ENCODE results near the gene LIX1L.

Gene LIX1L

DNA sequence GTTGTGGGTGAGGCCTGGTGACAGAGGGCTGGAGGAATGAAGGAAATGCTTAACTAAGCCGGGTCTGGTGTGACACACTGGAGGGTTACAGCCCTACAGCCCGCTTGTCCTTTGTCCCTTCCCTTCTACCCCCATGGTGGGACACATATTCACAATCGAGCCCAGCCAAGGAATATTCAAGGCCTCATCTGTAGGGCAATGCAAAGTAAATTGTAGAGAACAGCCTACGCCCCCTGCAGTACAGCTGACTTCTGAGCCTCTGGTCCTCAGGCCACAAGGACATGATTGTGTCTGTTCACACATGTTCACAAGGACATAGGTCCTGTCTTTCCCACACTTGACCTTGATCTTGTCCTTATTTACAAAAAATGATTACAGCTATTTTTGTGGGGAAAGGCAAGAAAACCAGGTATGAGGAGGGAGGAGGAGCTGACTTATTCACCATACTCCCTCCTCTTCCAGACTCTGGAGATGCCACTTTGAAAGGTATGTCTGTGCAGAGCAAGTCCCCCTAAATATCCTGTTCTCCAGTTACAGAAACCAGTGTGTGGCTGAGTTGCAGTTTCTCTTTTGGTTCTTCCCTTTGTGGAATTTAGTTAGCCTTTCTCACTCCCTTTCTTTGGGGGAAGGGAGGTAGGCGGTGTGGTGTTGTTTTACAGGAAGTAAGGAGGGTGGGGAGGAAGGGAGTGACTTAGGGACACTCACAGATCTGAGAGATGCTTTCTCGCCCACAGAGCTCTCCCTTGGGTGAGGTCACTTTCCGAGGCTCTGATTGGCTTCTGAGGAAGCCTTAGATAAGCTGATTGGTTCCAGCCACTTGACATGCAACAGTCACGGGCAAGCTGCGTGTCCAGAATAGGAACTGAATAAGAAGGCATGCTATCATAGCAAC is 21.3 kb upstream of the LIX1L start:
- 22% methylated on average over 7 of the region's 9 CpGs for WGBS (ENCODE audit: insufficient coverage)
- H3K4me1 ChIP-seq (ENCODE audit: control extremely low read depth in 1 of 4, control insufficient read depth in 4 of 4, insufficient read depth in 4 of 4, low read length in 3 of 4): peaks cover 34 to 53% (median 46%) of the 10 kb centered on the region in 4 experiments

DNA sequence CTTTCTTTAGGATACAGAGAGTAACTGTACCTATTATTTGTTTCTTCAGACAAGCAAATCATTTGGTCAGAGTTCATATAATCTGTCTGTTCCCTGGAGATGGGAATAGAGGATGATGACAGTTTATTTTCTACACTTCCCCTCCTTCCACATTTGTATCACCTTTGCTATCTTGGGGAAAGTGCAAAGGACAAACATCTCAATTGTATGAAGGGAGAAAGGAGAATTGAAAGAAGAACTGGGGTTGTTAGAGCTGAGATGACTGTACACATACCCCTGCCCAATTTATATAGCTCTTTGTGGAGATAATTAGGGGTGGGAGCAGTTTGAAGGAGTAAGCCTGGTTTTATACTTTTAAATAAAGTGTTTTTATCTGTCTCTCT is 20.6 kb upstream of the LIX1L start:
- H3K4me3 ChIP-seq (ENCODE audit: control insufficient read depth in 1 of 7, extremely low read depth in 1 of 7, insufficient read depth in 4 of 7, low read depth in 2 of 7, low read length in 6 of 7): peak overlapping the region in 3 of 7 experiments; percentile 28 to 40 (median 39)

More for the DNA sequence above, 21.3 kb upstream of the LIX1L start:
- Histone ChIP-seq H3K36me3 (ENCODE audit: control insufficient read depth in 4 of 4, insufficient read depth in 4 of 4, low read length in 3 of 4) (peaks cover 0 to 6% (median 3%) of the 10 kb centered on the region in 4 experiments), H3K27me3 (replicated peaks in 2 of 5; ENCODE audit: control insufficient read depth in 4 of 5, insufficient read depth in 5 of 5, low read length in 4 of 5) (no peaks in the 10 kb centered on the region), H3K27ac (ENCODE audit: insufficient read depth in 1 of 2, low read depth in 1 of 2, low read length in 2 of 2, poor library complexity in 1 of 2, severe bottlenecking in 2 of 2) (peak overlapping the region; percentile 77 to 94), H3K4me3 (ENCODE audit: control insufficient read depth in 1 of 7, extremely low read depth in 1 of 7, insufficient read depth in 4 of 7, low read depth in 2 of 7, low read length in 6 of 7) (peak overlapping the region in 6 of 7 experiments; percentile 23 to 50 (median 34)), H3K9me3 (ENCODE audit: control extremely low read depth in 1 of 5, control insufficient read depth in 4 of 5, insufficient read depth in 2 of 5, low read depth in 1 of 5, low read length in 4 of 5) (no peaks in the 10 kb centered on the region)
- ChIA-PET POLR2A (interaction anchor here (0.8 to 2.7 kb wide), 6 partner anchors 17 to 61 kb away, joined by 4 to 10 read pairs (median 4); partner anchors contain the start of genes LIX1L, PEX11B and TXNIP), CTCF (interaction anchor here (1.0 to 10.6 kb wide), 16 partner anchors 11 to 133 kb away, joined by 3 to 242 read pairs (median 10); partner anchors contain the start of genes ANKRD34A, HJV, LIX1L and NUDT17)
- DNase-seq: peak; percentile 94 to 97 (median 97)

GRCh38 chr1:145977486-145978470 is 20.0 kb upstream of the LIX1L start:
- H3K4me1 ChIP-seq (ENCODE audit: control extremely low read depth in 1 of 4, control insufficient read depth in 4 of 4, insufficient read depth in 4 of 4, low read length in 3 of 4): peaks cover 34 to 46% (median 43%) of the 10 kb centered on the region in 4 experiments
- ChIA-PET POLR2A (interaction anchor here (1.1 to 2.7 kb wide), 2 partner anchors 29 to 30 kb away, joined by 6 to 10 read pairs; no protein-coding TSS in a partner anchor), CTCF (interaction anchor here (0.9 to 10.6 kb wide), 20 partner anchors 8 to 131 kb away, joined by 3 to 242 read pairs (median 6); partner anchors contain the start of genes ANKRD34A, NUDT17, PIAS3 and POLR3GL)
- H3K9me3 ChIP-seq (ENCODE audit: control extremely low read depth in 1 of 5, control insufficient read depth in 4 of 5, insufficient read depth in 2 of 5, low read depth in 1 of 5, low read length in 4 of 5): no peaks in the 10 kb centered on the region
- H3K27ac ChIP-seq (ENCODE audit: insufficient read depth in 1 of 2, low read depth in 1 of 2, low read length in 2 of 2, poor library complexity in 1 of 2, severe bottlenecking in 2 of 2): peak overlapping the region in 1 of 2 experiments; percentile 94
- no peaks in the 10 kb centered on the region for H3K27me3 ChIP-seq (replicated peaks in 2 of 5; ENCODE audit: control insufficient read depth in 4 of 5, insufficient read depth in 5 of 5, low read length in 4 of 5)
- WGBS (ENCODE audit: insufficient coverage): 41% methylated on average over 5 of the region's 9 CpGs
- H3K4me3 ChIP-seq (ENCODE audit: control insufficient read depth in 1 of 7, extremely low read depth in 1 of 7, insufficient read depth in 4 of 7, low read depth in 2 of 7, low read length in 6 of 7): peak overlapping the region in 3 of 7 experiments; percentile 28 to 43 (median 31)
- H3K36me3 ChIP-seq (ENCODE audit: control insufficient read depth in 4 of 4, insufficient read depth in 4 of 4, low read length in 3 of 4): peaks cover 0 to 6% (median 3%) of the 10 kb centered on the region in 4 experiments
- peak; percentile 87 to 93 (median 90) for DNase-seq

More for the DNA sequence above, 20.6 kb upstream of the LIX1L start:
- ChIA-PET CTCF (interaction anchor here (1.0 to 10.6 kb wide), 13 partner anchors 10 to 131 kb away, joined by 3 to 242 read pairs (median 11); partner anchors contain the start of genes ANKRD34A, NUDT17, PEX11B and POLR3GL), POLR2A (interaction anchor here (2.7 kb wide), 1 partner anchor 29 kb away, joined by 10 read pairs; no protein-coding TSS in a partner anchor)
- Histone ChIP-seq H3K27me3 (replicated peaks in 2 of 5; ENCODE audit: control insufficient read depth in 4 of 5, insufficient read depth in 5 of 5, low read length in 4 of 5) (no peaks in the 10 kb centered on the region), H3K4me1 (ENCODE audit: control extremely low read depth in 1 of 4, control insufficient read depth in 4 of 4, insufficient read depth in 4 of 4, low read length in 3 of 4) (peaks cover 34 to 51% (median 46%) of the 10 kb centered on the region in 4 experiments), H3K9me3 (ENCODE audit: control extremely low read depth in 1 of 5, control insufficient read depth in 4 of 5, insufficient read depth in 2 of 5, low read depth in 1 of 5, low read length in 4 of 5) (no peaks in the 10 kb centered on the region), H3K27ac (ENCODE audit: insufficient read depth in 1 of 2, low read depth in 1 of 2, low read length in 2 of 2, poor library complexity in 1 of 2, severe bottlenecking in 2 of 2) (peak overlapping the region; percentile 77 to 94), H3K36me3 (ENCODE audit: control insufficient read depth in 4 of 4, insufficient read depth in 4 of 4, low read length in 3 of 4) (peaks cover 0 to 6% (median 3%) of the 10 kb centered on the region in 4 experiments)
- no peak for DNase-seq

- Histone ChIP-seq H3K36me3 (ENCODE audit: control insufficient read depth in 4 of 4, insufficient read depth in 4 of 4, low read length in 3 of 4) (peaks cover 0 to 6% (median 3%) of the 10 kb centered on the region in 4 experiments), H3K27ac (ENCODE audit: insufficient read depth in 1 of 2, low read depth in 1 of 2, low read length in 2 of 2, poor library complexity in 1 of 2, severe bottlenecking in 2 of 2) (no peak overlapping the region), H3K4me1 (ENCODE audit: control extremely low read depth in 1 of 4, control insufficient read depth in 4 of 4, insufficient read depth in 4 of 4, low read length in 3 of 4) (peaks cover 34 to 43% (median 41%) of the 10 kb centered on the region in 4 experiments), H3K4me3 (ENCODE audit: control insufficient read depth in 1 of 7, extremely low read depth in 1 of 7, insufficient read depth in 4 of 7, low read depth in 2 of 7, low read length in 6 of 7) (peak overlapping the region in 1 of 7 experiments; percentile 43), H3K9me3 (ENCODE audit: control extremely low read depth in 1 of 5, control insufficient read depth in 4 of 5, insufficient read depth in 2 of 5, low read depth in 1 of 5, low read length in 4 of 5) (no peaks in the 10 kb centered on the region), H3K27me3 (replicated peaks in 2 of 5; ENCODE audit: control insufficient read depth in 4 of 5, insufficient read depth in 5 of 5, low read length in 4 of 5) (no peaks in the 10 kb centered on the region)
- no peak for DNase-seq
- ChIA-PET POLR2A (interaction anchor here (1.1 kb wide), 1 partner anchor 30 kb away, joined by 6 read pairs; no protein-coding TSS in a partner anchor), CTCF (interaction anchor here (0.9 to 10.6 kb wide), 19 partner anchors 9 to 130 kb away, joined by 3 to 242 read pairs (median 6); partner anchors contain the start of genes ANKRD34A, NUDT17, PIAS3 and POLR3GL)
- 92% methylated on average over 5 of the region's 5 CpGs for WGBS (ENCODE audit: insufficient coverage)
These were observed 19.2 kb upstream of the LIX1L start for GRCh38 chr1:145977016-145977415.

DNA sequence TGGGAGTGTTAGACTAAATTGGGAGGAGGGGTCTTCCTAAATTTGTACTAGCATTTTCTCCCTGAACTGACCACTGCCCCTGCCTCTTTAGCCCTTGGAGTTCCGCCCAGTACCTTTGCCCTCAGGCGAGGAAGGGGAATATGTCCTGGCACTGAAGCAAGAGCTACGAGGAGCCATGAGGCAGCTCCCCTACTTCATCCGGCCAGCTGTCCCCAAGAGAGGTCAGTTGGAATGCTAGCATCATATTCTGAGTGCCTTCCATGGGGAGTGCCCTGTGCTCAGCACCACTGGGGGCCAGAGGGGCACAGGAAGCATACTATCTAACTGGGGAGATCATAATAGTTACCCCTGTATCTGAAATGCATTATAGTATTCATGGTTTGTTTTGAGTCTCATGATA is 17.4 kb upstream of the LIX1L start:
- ChIA-PET POLR2A (no interaction called here), CTCF (interaction anchor here (5.2 to 10.6 kb wide), 3 partner anchors 11 to 37 kb away, joined by 47 to 242 read pairs (median 126); partner anchors contain the start of genes ANKRD34A, POLR3GL and TXNIP)
- 100% methylated on average over 4 of the region's 4 CpGs for WGBS (ENCODE audit: insufficient coverage)

GRCh38 chr1:145974721-145975120 is 16.9 kb upstream of the LIX1L start:
- 93% methylated on average over 7 of the region's 7 CpGs for WGBS (ENCODE audit: insufficient coverage)
- CTCF ChIA-PET: interaction anchor here (5.2 to 10.6 kb wide), 3 partner anchors 11 to 38 kb away, joined by 47 to 242 read pairs (median 126); partner anchors contain the start of genes ANKRD34A, POLR3GL and TXNIP

More for the DNA sequence above, 17.4 kb upstream of the LIX1L start:
- Histone ChIP-seq H3K4me3 (ENCODE audit: control insufficient read depth in 1 of 7, extremely low read depth in 1 of 7, insufficient read depth in 4 of 7, low read depth in 2 of 7, low read length in 6 of 7) (no peak overlapping the region), H3K36me3 (ENCODE audit: control insufficient read depth in 4 of 4, insufficient read depth in 4 of 4, low read length in 3 of 4) (peaks cover 0 to 6% (median 3%) of the 10 kb centered on the region in 4 experiments), H3K4me1 (ENCODE audit: control extremely low read depth in 1 of 4, control insufficient read depth in 4 of 4, insufficient read depth in 4 of 4, low read length in 3 of 4) (peaks cover 28 to 34% (median 34%) of the 10 kb centered on the region in 4 experiments), H3K9me3 (ENCODE audit: control extremely low read depth in 1 of 5, control insufficient read depth in 4 of 5, insufficient read depth in 2 of 5, low read depth in 1 of 5, low read length in 4 of 5) (no peaks in the 10 kb centered on the region), H3K27me3 (replicated peaks in 2 of 5; ENCODE audit: control insufficient read depth in 4 of 5, insufficient read depth in 5 of 5, low read length in 4 of 5) (no peaks in the 10 kb centered on the region), H3K27ac (ENCODE audit: insufficient read depth in 1 of 2, low read depth in 1 of 2, low read length in 2 of 2, poor library complexity in 1 of 2, severe bottlenecking in 2 of 2) (no peak overlapping the region)
- DNase-seq: no peak

More at GRCh38 chr1:145974721-145975120, 16.9 kb upstream of the LIX1L start:
- Histone ChIP-seq H3K4me3 (ENCODE audit: control insufficient read depth in 1 of 7, extremely low read depth in 1 of 7, insufficient read depth in 4 of 7, low read depth in 2 of 7, low read length in 6 of 7) (no peak overlapping the region), H3K4me1 (ENCODE audit: control extremely low read depth in 1 of 4, control insufficient read depth in 4 of 4, insufficient read depth in 4 of 4, low read length in 3 of 4) (peaks cover 23 to 30% (median 29%) of the 10 kb centered on the region in 4 experiments), H3K9me3 (ENCODE audit: control extremely low read depth in 1 of 5, control insufficient read depth in 4 of 5, insufficient read depth in 2 of 5, low read depth in 1 of 5, low read length in 4 of 5) (no peaks in the 10 kb centered on the region), H3K36me3 (ENCODE audit: control insufficient read depth in 4 of 4, insufficient read depth in 4 of 4, low read length in 3 of 4) (peaks cover 0 to 6% (median 3%) of the 10 kb centered on the region in 4 experiments), H3K27ac (ENCODE audit: insufficient read depth in 1 of 2, low read depth in 1 of 2, low read length in 2 of 2, poor library complexity in 1 of 2, severe bottlenecking in 2 of 2) (no peak overlapping the region), H3K27me3 (replicated peaks in 2 of 5; ENCODE audit: control insufficient read depth in 4 of 5, insufficient read depth in 5 of 5, low read length in 4 of 5) (no peaks in the 10 kb centered on the region)
- POLR2A ChIA-PET: no interaction called here
- no peak for DNase-seq

Data from common myeloid progenitor, CD34-positive (primary cell).